Measurements from ENCODE around the gene CDC14A.
"Not testable (repeated sequence)": the region's sequence is repeated elsewhere in the genome, so short reads cannot be mapped to it uniquely, and the experiment has no call there.

Gene CDC14A

DNA sequence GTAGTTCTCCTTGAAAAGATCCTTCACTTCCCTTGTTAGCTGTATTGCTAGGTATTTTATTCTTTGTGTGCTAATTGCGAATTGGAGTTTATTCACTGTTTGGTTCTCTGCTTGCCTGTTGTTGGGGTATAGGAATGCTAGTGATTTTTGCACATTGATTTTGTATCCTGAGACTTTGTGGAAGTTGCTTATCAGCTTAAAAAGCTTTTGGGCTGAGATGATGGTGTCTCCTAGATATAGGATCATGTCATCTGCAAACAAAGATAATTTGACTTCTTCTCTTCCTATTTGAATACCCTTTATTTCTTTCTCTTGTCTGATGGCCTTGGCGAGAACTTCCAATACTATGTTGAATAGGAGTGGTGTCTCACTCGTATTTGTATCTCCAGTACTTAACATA, 55.1 kb downstream of the CDC14A start:
- not testable (repeated sequence) for DNase-seq (ENCODE audit: low read depth)

DNA sequence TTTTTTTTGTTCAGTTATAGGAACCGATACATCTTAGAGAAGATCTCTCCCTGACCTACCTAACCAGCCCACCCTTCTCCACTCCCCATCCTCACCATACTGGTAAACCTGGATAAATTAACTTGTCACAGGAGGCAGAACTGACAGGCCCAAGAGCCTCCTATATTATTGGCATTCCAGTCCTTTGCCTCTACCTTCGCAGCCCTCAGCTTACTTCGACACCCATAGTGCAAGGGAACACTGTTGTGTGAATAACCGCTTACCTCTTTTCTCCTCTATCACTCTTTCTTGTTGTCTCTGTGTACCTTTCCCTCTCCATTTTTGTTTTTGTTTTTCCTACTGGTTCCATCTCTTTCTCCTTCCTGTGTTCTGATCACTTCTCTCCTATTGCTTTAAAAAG, 58.7 kb downstream of the CDC14A start:
- DNase-seq (ENCODE audit: low read depth), result no peak

DNA sequence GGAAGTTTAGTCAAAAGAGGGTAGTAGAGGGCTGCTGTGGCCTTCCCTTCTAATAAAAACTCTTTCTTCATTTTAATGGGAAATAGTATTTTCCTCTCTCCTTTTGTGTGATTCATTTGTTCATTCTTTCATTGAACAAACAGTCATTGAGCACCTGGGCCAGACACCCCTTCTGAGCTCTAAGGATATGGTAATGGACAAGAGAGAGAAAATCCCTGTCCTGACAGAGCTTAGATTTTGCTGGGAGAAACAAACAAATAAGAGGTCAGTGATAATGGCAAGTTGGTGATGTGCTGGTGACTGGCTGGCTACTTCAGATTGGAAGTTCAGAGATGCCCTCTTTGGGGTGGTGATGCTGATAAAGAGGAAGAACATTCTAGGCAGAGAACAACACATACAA, 59.3 kb downstream of the CDC14A start:
- no peak for DNase-seq (ENCODE audit: low read depth)

DNA sequence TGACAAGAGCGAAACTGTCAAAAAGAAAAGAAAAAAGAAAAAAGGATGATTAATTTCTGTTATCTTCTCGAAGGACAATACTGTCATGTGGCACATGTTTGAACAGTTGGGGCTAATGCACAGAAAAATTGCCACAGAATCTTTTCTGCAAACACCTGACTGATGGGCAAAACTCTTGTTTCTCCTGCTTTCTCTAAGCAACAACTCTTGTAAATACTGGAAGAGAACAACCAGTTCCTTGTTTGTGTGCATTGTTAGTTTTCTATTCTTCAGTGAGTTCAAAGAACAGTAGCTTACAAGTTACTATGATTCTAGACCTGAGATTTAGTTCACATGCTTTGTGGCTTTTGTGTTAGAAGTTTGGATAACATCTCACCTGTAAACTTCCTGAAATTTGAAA, 60.7 kb downstream of the CDC14A start:
- no peak for DNase-seq (ENCODE audit: low read depth)

DNA sequence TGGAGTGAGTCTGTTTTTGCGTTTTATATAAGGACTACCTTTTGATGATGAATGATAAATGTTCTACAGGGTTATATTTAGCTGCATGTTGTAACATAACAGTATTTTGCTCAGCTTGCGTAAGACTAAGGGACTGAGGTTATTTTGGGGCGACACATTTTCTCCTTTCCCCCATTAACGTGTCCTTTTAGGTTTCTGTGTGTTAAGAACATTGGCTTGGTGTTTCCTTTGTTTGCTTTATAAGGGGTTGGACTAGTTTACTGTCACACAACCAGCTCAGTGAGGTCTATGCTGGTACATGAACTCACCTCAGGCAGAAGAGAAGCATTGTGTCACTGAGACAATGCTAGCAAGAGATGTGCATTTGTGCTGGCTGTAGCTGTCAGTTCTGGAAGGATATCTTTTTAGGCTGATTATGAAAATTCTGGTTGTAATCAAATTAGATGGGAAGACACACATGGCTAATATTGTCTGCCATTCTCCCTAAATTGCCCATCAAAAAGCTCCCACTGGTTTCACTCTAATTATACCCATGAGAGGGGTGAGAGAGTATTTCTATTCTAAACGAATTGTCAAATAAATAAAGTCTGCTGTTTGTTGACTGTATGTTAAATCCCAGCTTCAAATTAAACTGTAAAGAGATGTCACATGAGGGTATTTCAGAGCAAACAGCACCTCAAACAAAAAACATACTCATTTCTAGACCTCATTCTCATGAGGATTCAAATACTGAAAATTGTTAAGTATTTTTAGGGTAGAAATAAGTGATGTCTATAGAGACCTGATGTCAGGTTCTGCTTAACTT, 62.6 kb downstream of the CDC14A start:
- DNase-seq (ENCODE audit: low read depth), result no peak

DNA sequence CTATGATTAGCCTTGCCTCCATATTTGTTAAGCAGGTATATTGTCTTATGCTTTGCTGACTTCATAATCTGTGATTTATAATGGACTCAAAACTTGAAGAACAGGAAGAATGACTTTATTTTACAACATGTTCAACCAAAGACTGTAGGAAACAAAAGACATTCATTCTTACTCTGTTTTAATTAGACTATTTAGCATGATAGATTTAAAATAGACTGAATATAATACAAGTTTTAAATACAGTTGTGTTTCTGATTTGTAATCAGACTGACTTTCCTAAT, 63.1 kb downstream of the CDC14A start:
- no peak for DNase-seq (ENCODE audit: low read depth)

DNA sequence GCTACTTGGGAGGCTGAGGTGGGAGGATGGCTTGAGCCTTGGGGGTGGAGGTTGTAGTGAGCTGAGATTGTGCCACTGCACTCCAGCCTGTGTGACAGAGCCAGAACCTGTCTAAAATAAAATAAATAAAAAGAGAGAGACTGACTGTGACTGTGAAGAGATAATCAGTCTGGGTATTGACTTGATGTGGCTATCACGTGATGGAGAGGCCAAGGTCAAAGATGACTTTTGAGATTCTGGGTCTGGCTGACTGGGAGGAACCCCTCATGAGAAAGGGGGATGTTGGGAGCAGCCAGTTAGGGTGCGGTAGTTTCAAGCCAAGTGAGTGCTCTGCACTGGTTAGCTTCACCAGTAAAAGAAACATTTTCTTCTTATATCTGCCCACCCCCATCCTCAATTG, 66.8 kb downstream of the CDC14A start:
- DNase-seq (ENCODE audit: low read depth), result no peak

DNA sequence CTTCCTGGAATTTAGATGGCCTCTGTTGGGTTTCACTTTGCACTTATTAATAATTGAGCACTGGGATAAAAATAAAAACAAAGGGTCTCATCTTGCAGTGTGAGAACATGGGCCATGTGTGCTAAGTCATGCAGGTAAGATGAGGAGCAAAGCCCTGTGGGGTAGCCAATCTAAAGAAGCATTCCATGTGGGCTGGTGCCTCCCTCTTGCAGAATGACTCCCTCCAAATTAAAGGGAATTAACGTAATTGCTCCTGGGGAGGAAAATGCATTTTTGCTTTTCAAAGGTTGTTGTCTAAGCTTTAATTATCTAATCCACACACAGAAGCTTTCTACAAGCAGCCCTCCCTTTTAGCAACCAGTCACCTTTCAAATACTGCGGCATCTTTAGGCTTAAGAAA, 69.8 kb downstream of the CDC14A start:
- no peak for DNase-seq (ENCODE audit: low read depth)

DNA sequence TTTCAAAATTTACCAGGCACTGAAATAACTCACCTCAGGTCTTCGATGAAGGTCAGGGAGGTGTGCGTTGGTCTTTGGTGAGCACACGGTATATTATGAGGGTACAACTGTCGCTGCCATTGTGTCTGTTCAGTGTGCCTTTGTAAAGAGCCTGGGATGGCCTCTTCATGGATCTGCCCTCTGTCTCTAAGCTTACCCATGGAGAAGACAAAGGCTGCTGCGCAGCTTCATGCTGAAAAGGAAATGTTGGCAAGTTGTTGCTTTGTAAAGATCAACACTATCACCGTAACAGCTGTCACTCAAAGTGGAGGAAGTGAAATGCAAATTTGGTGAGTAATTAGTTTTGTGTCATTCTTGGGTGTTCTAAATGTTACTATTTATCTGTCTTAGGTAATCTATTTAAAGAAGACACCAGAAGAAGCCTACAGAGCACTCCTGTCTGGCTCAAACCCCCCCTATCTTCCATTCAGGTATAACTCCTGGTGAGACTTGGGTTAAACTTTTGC, 71.6 kb downstream of the CDC14A start:
- DNase-seq (ENCODE audit: low read depth), result no peak

DNA sequence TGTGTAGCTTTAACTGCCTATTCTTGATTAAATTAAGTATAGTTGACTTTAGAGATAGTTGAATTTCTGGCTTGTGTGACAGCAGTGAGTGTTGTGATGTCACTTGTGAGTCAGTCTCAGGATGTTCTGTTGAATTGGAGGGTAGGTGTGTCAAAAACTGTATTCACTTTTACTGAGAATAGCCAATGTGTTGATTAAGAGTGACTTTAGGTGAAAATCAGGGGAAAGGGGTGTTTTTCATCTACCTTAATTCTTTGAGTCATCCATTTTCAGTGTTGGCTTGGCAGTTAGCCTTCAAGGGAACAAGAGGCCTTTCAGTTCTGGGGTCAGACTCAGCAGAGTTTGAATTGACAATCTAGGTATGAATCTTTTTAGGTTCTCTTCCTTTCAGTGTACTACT, 75.9 kb downstream of the CDC14A start:
- DNase-seq (ENCODE audit: low read depth), result no peak

DNA sequence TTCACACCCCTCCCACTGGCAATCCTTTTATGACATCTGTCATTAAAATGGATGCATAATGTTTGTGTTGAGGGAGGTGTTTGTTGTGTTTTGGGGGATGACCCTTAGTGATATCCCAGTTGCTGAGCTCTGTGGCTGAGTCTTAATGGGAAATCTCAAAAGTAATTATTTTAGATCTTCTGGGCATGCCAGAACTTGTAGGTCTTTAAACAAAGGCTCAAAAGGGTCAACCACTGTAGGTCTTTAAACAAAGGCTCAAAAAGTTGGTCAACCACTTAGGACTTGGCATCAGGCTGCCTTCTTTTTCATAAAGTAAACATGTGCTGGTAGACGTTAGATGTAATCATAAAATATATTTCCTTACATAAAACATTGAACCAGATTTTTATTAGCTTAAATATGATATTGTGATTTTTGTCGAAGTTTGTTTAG, 78.0 kb downstream of the CDC14A start:
- DNase-seq (ENCODE audit: low read depth), result no peak

DNA sequence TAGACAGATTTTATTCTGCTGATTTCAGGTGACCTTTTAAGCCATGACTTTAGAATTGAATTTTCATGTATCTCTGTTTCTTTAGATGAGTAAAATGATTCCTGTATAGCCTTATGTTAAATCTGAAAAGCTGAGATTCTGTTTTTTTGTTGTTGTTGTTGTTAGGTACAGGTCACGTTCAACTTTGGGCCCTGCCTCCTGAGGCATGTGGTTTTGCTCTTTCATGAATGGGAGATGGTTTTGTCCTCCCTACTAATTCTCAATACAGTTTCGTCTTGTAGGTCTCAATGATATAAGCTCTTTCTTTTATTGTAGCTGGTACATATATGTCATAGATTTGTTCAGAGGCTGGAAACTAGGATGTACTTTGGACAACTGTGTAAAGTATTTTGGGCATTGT, 79.6 kb downstream of the CDC14A start:
- no peak for DNase-seq (ENCODE audit: low read depth)

DNA sequence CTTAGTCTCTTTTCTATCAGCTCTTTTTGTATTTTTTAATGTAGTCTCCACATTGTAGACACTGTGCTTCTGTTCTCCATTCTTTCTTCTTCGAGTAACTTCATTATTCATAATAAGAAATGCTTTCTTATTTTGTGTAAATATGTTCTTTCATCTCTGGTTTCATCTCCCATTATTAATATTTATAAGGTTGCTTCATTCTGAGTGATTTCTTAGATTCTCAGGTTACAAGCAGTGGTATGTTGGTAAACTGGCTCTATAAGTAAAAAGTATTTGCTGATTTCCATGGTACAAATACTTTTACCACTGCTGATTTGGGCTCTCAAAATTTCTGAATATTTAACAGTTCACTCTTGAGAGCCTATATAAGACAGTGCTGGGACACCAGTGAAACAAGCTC, 81.3 kb downstream of the CDC14A start:
- no peak for DNase-seq (ENCODE audit: low read depth)

DNA sequence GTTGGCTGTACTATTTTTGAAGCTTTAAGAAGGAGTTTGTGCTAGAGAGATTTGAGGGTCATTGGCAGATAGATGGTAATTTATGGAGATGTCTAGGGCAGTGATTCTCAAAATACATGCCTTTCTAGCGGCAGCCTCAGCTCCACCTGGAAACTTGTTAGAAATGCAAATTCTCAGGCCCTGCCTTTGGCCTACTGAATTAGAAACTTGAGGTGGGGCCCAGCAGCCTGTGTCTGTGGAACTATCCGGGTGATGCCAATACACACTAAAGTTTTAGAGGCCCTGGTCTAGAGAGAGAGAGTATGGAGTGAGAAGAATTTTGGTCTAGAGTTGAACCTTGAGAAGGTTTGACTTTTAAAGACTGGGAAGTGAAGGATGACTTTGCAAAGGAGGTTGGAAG, 82.5 kb downstream of the CDC14A start:
- DNase-seq (ENCODE audit: low read depth), result no peak

DNA sequence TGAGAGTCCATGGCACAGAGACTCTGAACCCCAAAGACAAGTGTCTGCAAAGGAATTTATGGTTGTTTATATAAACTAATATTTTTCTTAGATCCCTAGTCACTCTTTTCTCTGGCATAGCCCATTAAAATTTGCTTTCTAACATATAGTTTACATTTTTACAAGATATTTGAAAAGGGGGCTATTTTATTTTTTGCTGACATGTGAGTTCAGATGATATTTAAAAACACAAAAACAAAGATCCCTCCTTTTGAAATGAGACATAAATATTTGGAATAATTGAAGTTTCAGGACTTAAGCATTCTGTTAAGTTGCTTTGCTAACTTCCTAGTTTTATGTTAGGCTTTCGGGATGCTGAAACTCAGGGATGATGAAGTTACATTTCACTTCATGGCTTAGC, 86.1 kb downstream of the CDC14A start:
- DNase-seq (ENCODE audit: low read depth), result no peak

DNA sequence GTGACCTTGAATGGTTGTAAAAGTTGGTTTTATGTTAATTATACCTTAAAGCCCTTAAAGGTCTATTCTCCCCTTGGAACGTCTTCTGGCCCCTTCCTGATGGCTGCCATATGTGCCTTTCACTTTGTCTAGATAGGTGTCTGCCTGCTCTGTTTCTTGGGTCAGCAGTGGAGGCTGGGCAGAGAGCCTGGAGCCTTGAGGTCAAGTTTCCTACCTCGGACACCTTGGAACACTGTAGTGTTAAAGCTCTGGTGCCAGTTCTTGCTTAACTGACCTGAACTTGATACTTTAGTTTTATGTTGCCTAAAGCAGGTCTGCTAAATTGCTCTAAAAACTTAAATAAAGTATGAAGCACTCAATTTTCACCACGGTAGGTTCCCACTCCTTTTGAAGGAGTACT, 86.5 kb downstream of the CDC14A start:
- no peak for DNase-seq (ENCODE audit: low read depth)

DNA sequence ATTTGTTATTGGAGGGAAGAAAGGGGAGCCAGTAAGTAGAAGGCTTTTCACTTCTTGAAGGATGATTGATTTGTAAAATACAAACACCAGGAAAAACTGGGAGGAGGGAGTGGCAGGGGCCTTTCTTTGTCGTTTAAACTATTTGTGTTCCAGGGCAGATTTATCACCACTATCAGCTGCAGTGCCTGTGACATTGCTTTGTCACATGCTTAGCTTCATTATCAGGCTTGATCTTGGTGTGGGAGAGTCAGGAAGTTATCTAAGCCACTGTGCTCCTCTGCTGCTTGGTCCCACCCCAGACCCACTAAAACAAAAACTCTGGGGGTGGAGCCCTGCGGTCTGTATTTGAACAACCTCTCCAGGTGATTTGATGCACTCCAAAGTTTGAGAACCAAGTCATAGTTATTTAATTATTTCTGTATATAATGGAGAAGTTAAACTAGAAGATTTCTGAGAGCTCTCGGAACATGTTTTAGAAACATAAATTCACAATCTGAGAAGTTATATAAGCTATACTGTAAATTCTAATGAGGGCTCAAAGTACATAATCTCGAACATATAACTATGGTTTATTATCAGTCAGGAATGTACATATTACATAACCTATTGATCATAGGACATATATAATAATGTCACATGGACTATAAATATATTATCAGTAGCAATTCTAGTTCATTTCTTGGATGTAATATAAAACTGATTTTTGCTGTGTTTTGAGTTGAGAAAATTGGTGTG, 87.9 kb downstream of the CDC14A start:
- DNase-seq (ENCODE audit: low read depth), result no peak

DNA sequence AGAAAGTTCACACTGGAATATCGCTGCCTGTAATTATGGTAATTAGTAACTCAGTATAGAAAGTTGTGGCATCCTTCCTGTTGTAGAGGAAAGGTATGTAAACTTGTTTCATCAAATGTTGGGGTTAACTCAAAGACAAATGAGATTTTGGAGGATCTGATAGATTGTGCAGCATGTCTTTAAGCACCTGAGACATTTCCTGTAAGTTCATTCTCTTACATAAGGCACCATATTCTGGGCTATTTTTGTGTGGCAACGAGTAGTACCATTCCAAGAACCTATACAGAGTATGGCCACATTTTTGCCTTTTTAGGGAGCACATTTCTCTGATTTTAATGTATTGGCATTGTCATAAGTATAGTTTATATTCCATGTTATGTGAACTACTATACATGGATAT, 88.8 kb downstream of the CDC14A start:
- DNase-seq (ENCODE audit: low read depth), result no peak

DNA sequence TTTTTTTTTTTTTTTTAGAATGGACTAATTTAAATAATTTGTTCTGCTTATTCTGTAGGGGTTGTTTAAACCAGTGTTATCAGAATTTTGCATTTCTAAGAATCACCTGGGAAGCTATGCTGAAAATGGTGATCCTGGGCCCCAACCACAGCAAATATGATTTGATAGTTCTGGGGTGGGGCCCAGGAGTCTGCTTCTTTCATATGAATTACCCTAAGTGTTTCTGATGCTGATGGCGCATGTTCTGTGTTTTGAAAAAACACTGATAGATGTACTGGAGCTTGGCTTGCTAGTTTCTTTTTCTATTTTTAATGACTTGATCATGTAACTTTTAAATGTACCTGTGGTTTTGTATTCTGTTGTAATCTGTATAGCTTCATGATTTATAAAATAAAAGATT, 89.3 kb downstream of the CDC14A start:
- no peak for DNase-seq (ENCODE audit: low read depth)

DNA sequence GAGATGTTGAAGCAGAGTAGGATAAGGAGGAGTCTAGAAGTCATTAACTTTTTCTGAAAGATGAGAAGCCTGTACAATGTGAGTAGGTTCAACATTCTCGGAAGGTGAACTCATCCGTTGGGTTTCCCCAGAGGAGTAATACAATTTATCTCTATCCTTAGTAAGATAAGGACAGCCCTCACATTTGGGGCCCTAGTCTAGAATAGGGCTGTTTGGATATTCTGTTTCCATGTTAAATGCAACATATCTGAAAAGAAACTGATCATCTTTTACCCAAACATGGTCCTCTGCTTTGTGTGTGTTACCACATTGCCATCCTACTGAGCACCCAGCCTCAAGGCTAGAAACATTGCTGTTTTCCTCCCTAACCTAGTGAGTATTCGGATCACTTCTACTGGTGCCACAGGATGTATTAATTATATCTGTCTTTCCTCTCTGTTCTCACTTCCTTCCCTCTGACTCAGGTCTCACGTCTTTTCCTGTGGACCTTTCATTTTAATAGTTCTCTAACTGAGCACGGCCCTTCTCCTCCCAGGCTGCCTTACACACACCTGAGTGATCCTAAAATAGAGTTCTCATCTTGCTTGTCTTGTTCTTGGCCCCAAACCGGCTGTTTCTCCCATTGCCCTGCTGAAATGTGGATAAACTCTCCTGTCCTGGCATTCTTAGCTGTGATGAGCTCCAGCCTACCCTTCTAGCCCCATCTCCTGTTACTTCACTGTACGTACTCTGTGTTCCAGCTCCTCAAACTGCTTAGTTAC, 91.7 kb downstream of the CDC14A start:
- DNase-seq (ENCODE audit: low read depth), result no peak

DNA sequence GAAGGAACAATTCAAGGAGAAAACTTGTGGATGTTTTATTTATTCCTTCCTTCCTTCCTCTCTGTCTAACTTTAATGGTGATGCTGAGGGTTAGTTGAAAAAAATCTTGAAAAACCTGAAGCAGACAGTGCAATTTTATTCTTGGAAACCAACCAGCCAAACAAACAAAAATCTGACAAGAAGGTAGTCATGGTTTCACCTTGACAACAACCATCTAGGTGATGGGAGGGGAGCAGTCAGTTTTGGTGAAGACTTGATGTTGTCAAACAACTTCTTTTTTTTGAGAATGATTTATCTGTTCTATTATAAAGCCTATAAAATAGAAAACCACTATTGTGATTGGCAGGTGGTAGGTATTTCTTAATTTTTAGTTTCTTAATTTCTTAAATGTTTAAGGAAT, 93.3 kb downstream of the CDC14A start:
- no peak for DNase-seq (ENCODE audit: low read depth)

DNA sequence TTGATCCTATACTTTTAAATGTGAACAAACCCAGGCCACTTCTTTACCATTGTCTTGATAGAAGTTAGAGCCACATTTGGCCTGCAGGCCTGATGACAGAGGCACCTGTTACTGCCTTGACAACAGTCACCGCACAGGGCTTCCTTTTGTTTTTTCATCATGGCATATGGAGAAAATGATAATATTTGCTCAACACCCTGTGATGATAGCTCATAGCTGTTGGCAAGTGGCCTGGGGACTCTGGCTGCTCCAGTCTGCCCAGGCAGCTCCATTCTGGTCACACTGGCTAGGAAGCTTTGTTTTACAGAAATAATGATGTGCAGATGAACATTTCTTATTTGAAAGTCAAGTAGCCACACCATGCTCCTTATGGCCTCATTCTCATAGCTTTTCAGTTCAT, 96.1 kb downstream of the CDC14A start:
- no peak for DNase-seq (ENCODE audit: low read depth)

DNA sequence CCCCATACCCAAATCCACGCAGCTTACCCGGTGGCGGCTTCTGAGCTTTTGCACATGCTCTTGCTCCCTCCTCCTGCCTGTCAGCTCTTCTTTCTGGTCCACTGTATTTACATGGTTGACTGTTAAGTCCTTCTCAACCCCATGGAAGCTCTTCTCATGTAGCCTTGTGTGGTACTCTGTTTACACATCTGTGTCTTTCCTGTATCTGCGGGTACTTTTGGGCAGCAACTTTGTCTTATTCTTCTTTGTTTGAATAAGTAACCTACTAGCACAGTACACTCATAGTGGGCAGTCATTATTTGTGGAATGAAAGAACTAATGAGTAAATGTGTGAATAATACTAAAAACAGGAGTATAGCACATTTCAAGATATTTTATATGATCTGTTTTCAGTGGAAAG, 97.2 kb downstream of the CDC14A start:
- DNase-seq (ENCODE audit: low read depth), result no peak

Data from fibroblast of the conjunctiva (primary cell).